Fibroblast of lung (primary cell): ENCODE results near the gene FAM174C. TPM values are rescaled to one million over a fixed set of nuclear protein-coding genes. Genes with fewer than 3 reads are reported as not detected.

ENCODE experiments used
- DNase-seq, 2 donors: peaks; one replicate each; pipeline versions ENCODE4 v3.0.0 to v3.0.0-alpha.2; 2010; ENCODE audit warnings: low read depth in 2 of 2
- H2AFZ ChIP-seq: 2 replicates; pipeline ENCODE4 v1.5.1; 2012; ENCODE audit warnings: low read length, control low read depth, inconsistent platforms
- H3K27ac ChIP-seq: 2 replicates; pipeline ENCODE4 v1.5.1; 2011; ENCODE audit warnings: low read length, control low read depth; ENCODE audit not compliant: insufficient read depth
- H3K27me3 ChIP-seq: 2 replicates; pipeline ENCODE4 v1.5.1; 2011; ENCODE audit warnings: mild to moderate bottlenecking, low read length; ENCODE audit not compliant: control insufficient read depth, insufficient read depth
- H3K36me3 ChIP-seq: 2 replicates; pipeline ENCODE4 v1.5.1; 2011; ENCODE audit warnings: low read length; ENCODE audit not compliant: control insufficient read depth, insufficient read depth
- H3K4me1 ChIP-seq: 2 replicates; pipeline ENCODE4 v1.5.1; 2011; ENCODE audit warnings: low read length; ENCODE audit not compliant: control insufficient read depth, insufficient read depth; ENCODE audit errors: extremely low read depth
- H3K4me2 ChIP-seq: 2 replicates; pipeline ENCODE4 v1.5.1; 2011; ENCODE audit warnings: low read length, control low read depth; ENCODE audit not compliant: insufficient read depth; ENCODE audit errors: extremely low read depth
- H3K4me3 ChIP-seq, 4 experiments: fragments of 200-600 bp in 1 of 4; sonication (generic) in 1 of 4; replicated peaks in 1 of 4; 2 replicates each; pipeline ENCODE4 v1.5.1; 2011 to 2016; ENCODE audit warnings: low read length in 4 of 4, low read depth in 3 of 4, mild to moderate bottlenecking in 3 of 4, control low read depth in 2 of 4, inconsistent platforms in 1 of 4, mixed read lengths in 1 of 4; ENCODE audit not compliant: insufficient read depth in 1 of 4; ENCODE audit errors: control extremely low read depth in 1 of 4
- H3K79me2 ChIP-seq: 2 replicates; pipeline ENCODE4 v1.5.1; 2012; ENCODE audit warnings: mild to moderate bottlenecking, low read length, inconsistent platforms; ENCODE audit not compliant: control insufficient read depth, insufficient read depth
- H3K9ac ChIP-seq: 2 replicates; pipeline ENCODE4 v1.5.1; 2011; ENCODE audit warnings: mild to moderate bottlenecking, low read length, control low read depth; ENCODE audit not compliant: insufficient read depth
- H3K9me3 ChIP-seq: 2 replicates; pipeline ENCODE4 v1.5.1; 2012; ENCODE audit warnings: low read depth, low read length; ENCODE audit not compliant: control insufficient read depth, insufficient read depth
- H4K20me1 ChIP-seq: 2 replicates; pipeline ENCODE4 v1.5.1; 2011; ENCODE audit warnings: low read length; ENCODE audit not compliant: control insufficient read depth, insufficient read depth; ENCODE audit errors: extremely low read depth
- CTCF ChIP-seq, 2 donors: IDR thresholded peaks in 1 of 2; conservative IDR thresholded peaks in 1 of 2; 1 replicate in 1 of 2; 2 replicates in 1 of 2; pipeline ENCODE4 v1.5.1; 2011 to 2012; ENCODE audit warnings: low read length in 2 of 2, control low read depth in 1 of 2, inconsistent platforms in 1 of 2, low read depth in 1 of 2, mild to moderate bottlenecking in 1 of 2
- EZH2 ChIP-seq: IDR thresholded peaks from 2 replicates; pipeline ENCODE4 v1.5.1; 2012; ENCODE audit warnings: low read length, control low read depth, mild to moderate bottlenecking; ENCODE audit errors: missing control alignments
- polyA plus RNA-seq, 2 donors: library from polyadenylated mRNA; depleted of rRNA in 1 of 2; stranded (reverse) in 1 of 2; unstranded in 1 of 2; fragments of >200 nt; gene quantifications; 2 replicates each; pipeline ENCODE4 v1.2.1, GENCODE V29; 2011 to 2012; ENCODE audit warnings: missing spikeins in 1 of 2
- total RNA-seq: library from RNA; depleted of rRNA; stranded (reverse); fragments of >200 nt; gene quantifications from 2 replicates; pipeline ENCODE4 v1.2.1, GENCODE V29; 2014

FAM174C gene
- total and polyA plus RNA-seq, 2 donors (not counting 1 experiment from before 2014, with no cell fraction given) = 16.1 to 22.5 TPM

DNA sequence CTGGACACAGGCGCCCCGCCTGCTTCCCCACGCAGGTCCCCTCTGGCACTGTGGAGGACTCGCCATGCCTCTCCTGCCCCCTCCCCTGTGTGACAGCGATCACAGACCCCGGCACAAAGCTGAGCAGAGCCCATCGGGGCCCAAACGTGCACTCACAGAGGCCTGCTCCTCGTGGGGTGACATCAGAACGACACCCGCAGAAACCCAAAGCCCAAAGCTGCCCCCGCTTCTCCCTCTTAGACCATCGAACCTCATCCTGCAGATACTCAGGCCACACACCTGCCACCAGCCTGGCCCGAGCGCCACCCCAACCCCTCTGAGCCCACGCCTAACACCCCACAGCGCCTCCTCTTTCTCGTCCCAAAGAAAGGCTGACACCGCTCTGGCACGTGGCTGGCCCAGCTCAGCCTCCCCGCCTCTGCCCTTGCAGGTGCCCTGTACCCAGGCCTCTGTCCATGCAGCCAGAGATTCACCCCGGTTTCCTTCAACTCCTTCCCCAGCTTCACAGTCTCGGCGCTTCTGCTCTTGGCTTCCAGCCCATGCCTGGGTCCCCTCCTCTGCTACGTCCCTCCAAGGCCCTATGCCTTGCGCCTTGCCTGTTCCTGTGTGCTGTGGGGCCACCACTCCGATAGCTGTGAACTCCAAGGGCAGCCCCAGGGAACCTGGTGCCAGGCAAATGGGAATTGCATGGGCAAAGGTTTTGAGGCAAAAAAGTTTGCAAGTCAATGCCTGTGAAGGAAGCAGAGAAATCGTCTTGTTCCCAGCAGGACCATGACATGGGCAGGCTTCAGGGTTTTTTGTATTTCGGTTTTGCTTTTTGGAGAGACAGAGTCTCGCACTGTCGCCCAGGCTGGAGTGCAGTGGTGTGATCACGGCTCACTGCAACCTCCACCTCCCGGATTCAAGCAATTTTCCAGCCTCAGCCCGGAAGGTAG is 36.7 kb upstream of the FAM174C start:
- no peak overlapping the region for H3K4me2 ChIP-seq

GRCh38 chr19:1239420-1239795 is 35.9 kb upstream of the FAM174C start:
- peaks cover 12% of the 10 kb centered on the region for H3K4me1 ChIP-seq
- H3K79me2 ChIP-seq = peaks cover 22% of the 10 kb centered on the region
- DNase-seq = no peak
- TF ChIP-seq CTCF (conservative IDR thresholded peaks at IDR 0.05 in 1 of 2, IDR thresholded peaks at IDR 0.05 in 1 of 2; ENCODE audit: low read depth in 1 of 2, low read length in 2 of 2) (no peak), EZH2 (no peak)
- H2AFZ ChIP-seq = no peak overlapping the region
- no peak overlapping the region for H3K4me2 ChIP-seq
- H4K20me1 ChIP-seq = no peaks in the 10 kb centered on the region
- H3K9me3 ChIP-seq = no peaks in the 10 kb centered on the region
- H3K36me3 ChIP-seq = peaks cover 10% of the 10 kb centered on the region
- no peak overlapping the region for H3K9ac ChIP-seq
- no peak overlapping the region for H3K4me3 ChIP-seq
- no peaks in the 10 kb centered on the region for H3K27me3 ChIP-seq
- peak overlapping the region; percentile 81 for H3K27ac ChIP-seq

More for the DNA sequence above, 36.7 kb upstream of the FAM174C start:
- Histone ChIP-seq H3K9me3 (no peaks in the 10 kb centered on the region), H4K20me1 (no peaks in the 10 kb centered on the region), H3K4me3 (peak overlapping the region in 3 of 4 experiments; percentile 15 to 46 (median 29)), H3K9ac (peak overlapping the region; percentile 42), H3K79me2 (peaks cover 16% of the 10 kb centered on the region), H3K36me3 (peaks cover 13% of the 10 kb centered on the region), H3K4me1 (peaks cover 12% of the 10 kb centered on the region), H3K27ac (no peak overlapping the region), H3K27me3 (no peaks in the 10 kb centered on the region), H2AFZ (no peak overlapping the region)
- TF ChIP-seq EZH2 (no peak), CTCF (conservative IDR thresholded peaks at IDR 0.05 in 1 of 2, IDR thresholded peaks at IDR 0.05 in 1 of 2; ENCODE audit: low read depth in 1 of 2, low read length in 2 of 2) (no peak)
- no peak for DNase-seq

GRCh38 chr19:1239796-1240737 is 35.3 kb upstream of the FAM174C start:
- H3K9me3 ChIP-seq = no peaks in the 10 kb centered on the region
- peaks cover 7% of the 10 kb centered on the region for H3K36me3 ChIP-seq
- H3K9ac ChIP-seq = peak overlapping the region; percentile 52
- no peaks in the 10 kb centered on the region for H3K27me3 ChIP-seq
- H3K4me1 ChIP-seq = peaks cover 19% of the 10 kb centered on the region
- peak overlapping the region in 2 of 4 experiments; percentile 16 to 52 for H3K4me3 ChIP-seq
- no peak overlapping the region for H2AFZ ChIP-seq
- H4K20me1 ChIP-seq = no peaks in the 10 kb centered on the region
- DNase-seq = peak; percentile 87 to 91
- peak overlapping the region; percentile 81 for H3K27ac ChIP-seq
- H3K4me2 ChIP-seq = peak overlapping the region; percentile 96
- TF ChIP-seq EZH2 (no peak), CTCF (conservative IDR thresholded peaks at IDR 0.05 in 1 of 2, IDR thresholded peaks at IDR 0.05 in 1 of 2; ENCODE audit: low read depth in 1 of 2, low read length in 2 of 2) (peak; percentile 37 to 55)
- H3K79me2 ChIP-seq = peaks cover 23% of the 10 kb centered on the region
